PFSK-1 (cell line): ENCODE results near the gene CTNNA1.

Experiments used
- FOXP2 ChIP-seq: optimal IDR thresholded peaks from 2 replicates; pipeline ENCODE3; 2011; ENCODE audit warnings: borderline replicate concordance, control low read depth, inconsistent platforms; ENCODE audit not compliant: insufficient read depth; ENCODE audit errors: extremely low read length, extremely low read depth
- POLR2AphosphoS5 ChIP-seq: IDR thresholded peaks from 2 replicates; pipeline ENCODE4 v1.6.1; 2012; ENCODE audit warnings: low read depth, mild to moderate bottlenecking, control low read depth, low read length, moderate library complexity
- SIN3A ChIP-seq: IDR thresholded peaks from 2 replicates; pipeline ENCODE4 v1.6.1; 2012; ENCODE audit warnings: mild to moderate bottlenecking, low read length, moderate library complexity, borderline replicate concordance; ENCODE audit not compliant: insufficient read depth
- TAF1 ChIP-seq: IDR thresholded peaks from 2 replicates; pipeline ENCODE4 v1.6.1; 2012; ENCODE audit warnings: low read length, control low read depth, borderline replicate concordance; ENCODE audit not compliant: insufficient read depth
- TF ChIP-seq, protein P1 (sequence below), 2 experiments: IDR thresholded peaks; 2 replicates each; pipeline versions ENCODE4 v1.6.1 to v1.8.0; 2011 to 2012; ENCODE audit warnings: low read depth in 2 of 2, low read length in 2 of 2, control low read depth in 1 of 2, inconsistent platforms in 1 of 2, mild to moderate bottlenecking in 1 of 2, moderate library complexity in 1 of 2; ENCODE audit not compliant: insufficient read depth in 1 of 2

Gene CTNNA1

DNA sequence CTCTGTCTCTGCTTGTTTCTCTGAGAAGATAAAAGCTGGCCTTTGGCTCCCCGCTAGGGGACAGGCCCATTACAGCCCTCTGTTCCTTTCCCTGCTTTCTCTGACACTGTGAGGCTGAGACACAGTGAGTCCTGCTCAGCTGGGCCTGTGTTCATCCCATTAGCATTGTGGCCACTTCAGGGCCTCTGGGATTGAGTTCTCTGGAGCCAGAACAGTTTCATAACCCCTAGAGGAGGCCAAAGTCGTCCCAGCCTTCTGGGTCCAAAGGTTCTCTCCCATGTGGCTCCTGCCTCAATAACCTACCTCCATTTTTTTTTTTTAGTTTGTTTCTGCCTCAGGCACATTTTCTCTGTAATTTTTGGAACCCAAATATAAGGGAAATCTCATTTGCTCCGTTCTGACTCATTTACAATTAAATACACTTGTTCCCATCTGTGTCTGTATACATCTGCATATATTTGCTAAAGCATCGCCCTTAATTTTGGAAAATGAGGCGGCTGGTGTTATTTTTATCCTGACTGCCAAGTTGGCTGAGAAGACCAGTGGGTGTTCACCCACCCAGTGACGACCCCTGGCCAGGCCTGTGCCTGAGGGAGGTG is 27.3 kb upstream of the CTNNA1 start:
- TF ChIP-seq SIN3A (no peak), FOXP2 (no peak)

- TF ChIP-seq, protein P1, sequence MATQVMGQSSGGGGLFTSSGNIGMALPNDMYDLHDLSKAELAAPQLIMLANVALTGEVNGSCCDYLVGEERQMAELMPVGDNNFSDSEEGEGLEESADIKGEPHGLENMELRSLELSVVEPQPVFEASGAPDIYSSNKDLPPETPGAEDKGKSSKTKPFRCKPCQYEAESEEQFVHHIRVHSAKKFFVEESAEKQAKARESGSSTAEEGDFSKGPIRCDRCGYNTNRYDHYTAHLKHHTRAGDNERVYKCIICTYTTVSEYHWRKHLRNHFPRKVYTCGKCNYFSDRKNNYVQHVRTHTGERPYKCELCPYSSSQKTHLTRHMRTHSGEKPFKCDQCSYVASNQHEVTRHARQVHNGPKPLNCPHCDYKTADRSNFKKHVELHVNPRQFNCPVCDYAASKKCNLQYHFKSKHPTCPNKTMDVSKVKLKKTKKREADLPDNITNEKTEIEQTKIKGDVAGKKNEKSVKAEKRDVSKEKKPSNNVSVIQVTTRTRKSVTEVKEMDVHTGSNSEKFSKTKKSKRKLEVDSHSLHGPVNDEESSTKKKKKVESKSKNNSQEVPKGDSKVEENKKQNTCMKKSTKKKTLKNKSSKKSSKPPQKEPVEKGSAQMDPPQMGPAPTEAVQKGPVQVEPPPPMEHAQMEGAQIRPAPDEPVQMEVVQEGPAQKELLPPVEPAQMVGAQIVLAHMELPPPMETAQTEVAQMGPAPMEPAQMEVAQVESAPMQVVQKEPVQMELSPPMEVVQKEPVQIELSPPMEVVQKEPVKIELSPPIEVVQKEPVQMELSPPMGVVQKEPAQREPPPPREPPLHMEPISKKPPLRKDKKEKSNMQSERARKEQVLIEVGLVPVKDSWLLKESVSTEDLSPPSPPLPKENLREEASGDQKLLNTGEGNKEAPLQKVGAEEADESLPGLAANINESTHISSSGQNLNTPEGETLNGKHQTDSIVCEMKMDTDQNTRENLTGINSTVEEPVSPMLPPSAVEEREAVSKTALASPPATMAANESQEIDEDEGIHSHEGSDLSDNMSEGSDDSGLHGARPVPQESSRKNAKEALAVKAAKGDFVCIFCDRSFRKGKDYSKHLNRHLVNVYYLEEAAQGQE (IDR thresholded peaks at IDR 0.05; ENCODE audit: insufficient read depth in 1 of 2, low read depth in 2 of 2, low read length in 2 of 2): no peak
- no peak for TF ChIP-seq TAF1
- no peak for TF ChIP-seq FOXP2
- TF ChIP-seq SIN3A: no peak
- TF ChIP-seq POLR2AphosphoS5: no peak
Observed at GRCh38 chr5:138726848-138727247, 26.4 kb upstream of the CTNNA1 start.

DNA sequence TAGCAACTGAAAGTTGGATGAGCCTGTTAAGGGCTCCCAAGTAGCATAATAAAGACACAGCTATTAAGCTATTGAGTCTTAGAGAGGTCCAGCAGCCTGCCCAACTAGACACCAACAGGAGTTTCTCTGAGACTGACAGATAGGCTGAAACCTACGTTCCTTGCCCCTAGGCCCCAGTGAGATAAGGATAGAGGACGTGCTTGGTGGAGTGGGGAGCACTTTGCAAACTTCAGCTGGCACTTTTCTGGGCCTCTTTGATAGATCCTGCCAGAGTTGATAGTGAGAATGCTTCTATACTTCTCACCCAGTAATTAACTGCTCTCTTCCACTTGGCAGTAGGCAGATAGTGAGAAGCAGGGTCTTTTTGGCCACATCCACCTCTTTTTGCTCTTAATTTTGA is 20.8 kb upstream of the CTNNA1 start:
- no peak for TF ChIP-seq POLR2AphosphoS5
- TF ChIP-seq SIN3A: no peak
- no peak for TF ChIP-seq FOXP2
- TF ChIP-seq, protein P1 (IDR thresholded peaks at IDR 0.05; ENCODE audit: insufficient read depth in 1 of 2, low read depth in 2 of 2, low read length in 2 of 2): no peak
- no peak for TF ChIP-seq TAF1

GRCh38 chr5:138732933-138733332 is 20.3 kb upstream of the CTNNA1 start:
- TF ChIP-seq POLR2AphosphoS5 (no peak), FOXP2 (no peak), SIN3A (no peak), TAF1 (no peak)
- TF ChIP-seq, protein P1 (IDR thresholded peaks at IDR 0.05; ENCODE audit: insufficient read depth in 1 of 2, low read depth in 2 of 2, low read length in 2 of 2): no peak

GRCh38 chr5:138733509-138733908 is 19.7 kb upstream of the CTNNA1 start:
- TF ChIP-seq SIN3A (no peak), FOXP2 (no peak), POLR2AphosphoS5 (no peak), TAF1 (no peak)
- TF ChIP-seq, protein P1 (IDR thresholded peaks at IDR 0.05; ENCODE audit: insufficient read depth in 1 of 2, low read depth in 2 of 2, low read length in 2 of 2): no peak
